Activated effector memory CD4-positive, alpha-beta T cell treated with anti-CD3 and anti-CD28 coated beads, Interleukin-2, amount 50 U/mL, for 16 hours (primary cell): ENCODE measurements around the gene LRRTM1.

Experiments used
- DNase-seq: peaks from one replicate; pipeline ENCODE4 v3.0.0-alpha.2; 2020

The LRRTM1 gene

GRCh38 chr2:80302001-80302313 lies 2.6 kb downstream of the LRRTM1 start:
- no peak for DNase-seq

- no peak for DNase-seq
Measured at GRCh38 chr2:80300954-80301353, 3.6 kb downstream of the LRRTM1 start.

GRCh38 chr2:80300346-80300745 lies 4.2 kb downstream of the LRRTM1 start:
- DNase-seq: no peak

GRCh38 chr2:80299661-80300060 lies 4.9 kb downstream of the LRRTM1 start:
- no peak for DNase-seq

- DNase-seq: no peak
Measured at GRCh38 chr2:80298954-80299353, 5.6 kb downstream of the LRRTM1 start.

GRCh38 chr2:80293039-80293438 lies 11.5 kb downstream of the LRRTM1 start:
- DNase-seq: no peak

- DNase-seq: no peak
Measured at GRCh38 chr2:80292474-80292873, 12.1 kb downstream of the LRRTM1 start.

GRCh38 chr2:80291656-80292055 lies 12.9 kb downstream of the LRRTM1 start:
- no peak for DNase-seq

- DNase-seq: no peak
Measured at GRCh38 chr2:80288576-80288975, 16.0 kb downstream of the LRRTM1 start.

- DNase-seq: no peak
Measured at GRCh38 chr2:80281049-80281448, 23.5 kb downstream of the LRRTM1 start.

GRCh38 chr2:80280598-80280997 lies 24.0 kb downstream of the LRRTM1 start:
- no peak for DNase-seq

- DNase-seq: no peak
Measured at GRCh38 chr2:80269806-80270205, 34.7 kb downstream of the LRRTM1 start.

GRCh38 chr2:80266231-80266630 lies 38.3 kb downstream of the LRRTM1 start:
- DNase-seq: no peak

GRCh38 chr2:80259292-80259691 lies 45.3 kb downstream of the LRRTM1 start:
- DNase-seq: no peak

- DNase-seq: no peak
Measured at GRCh38 chr2:80258793-80259192, 45.8 kb downstream of the LRRTM1 start.

GRCh38 chr2:80258341-80258740 lies 46.2 kb downstream of the LRRTM1 start:
- DNase-seq: no peak

GRCh38 chr2:80257450-80257849 lies 47.1 kb downstream of the LRRTM1 start:
- DNase-seq: no peak

GRCh38 chr2:80256782-80257167 lies 47.8 kb downstream of the LRRTM1 start:
- DNase-seq: no peak

- no peak for DNase-seq
Measured at GRCh38 chr2:80255918-80256781, 48.4 kb downstream of the LRRTM1 start.

- no peak for DNase-seq
Measured at GRCh38 chr2:80252294-80252986, 52.1 kb downstream of the LRRTM1 start.
